ENCODE measurements around the gene BTBD17. TPM values are rescaled to one million over a fixed set of nuclear protein-coding genes. Genes with fewer than 3 reads are reported as not detected.
"Not testable (repeated sequence)": the region's sequence is repeated elsewhere in the genome, so short reads cannot be mapped to it uniquely, and the experiment has no call there.

BTBD17 gene, protein sequence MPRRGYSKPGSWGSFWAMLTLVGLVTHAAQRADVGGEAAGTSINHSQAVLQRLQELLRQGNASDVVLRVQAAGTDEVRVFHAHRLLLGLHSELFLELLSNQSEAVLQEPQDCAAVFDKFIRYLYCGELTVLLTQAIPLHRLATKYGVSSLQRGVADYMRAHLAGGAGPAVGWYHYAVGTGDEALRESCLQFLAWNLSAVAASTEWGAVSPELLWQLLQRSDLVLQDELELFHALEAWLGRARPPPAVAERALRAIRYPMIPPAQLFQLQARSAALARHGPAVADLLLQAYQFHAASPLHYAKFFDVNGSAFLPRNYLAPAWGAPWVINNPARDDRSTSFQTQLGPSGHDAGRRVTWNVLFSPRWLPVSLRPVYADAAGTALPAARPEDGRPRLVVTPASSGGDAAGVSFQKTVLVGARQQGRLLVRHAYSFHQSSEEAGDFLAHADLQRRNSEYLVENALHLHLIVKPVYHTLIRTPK
- 6.4 TPM for polyA plus RNA-seq (2013, experiment 1 of 2)
- 6.6 TPM for polyA plus RNA-seq (2013, experiment 2 of 2)

DNA sequence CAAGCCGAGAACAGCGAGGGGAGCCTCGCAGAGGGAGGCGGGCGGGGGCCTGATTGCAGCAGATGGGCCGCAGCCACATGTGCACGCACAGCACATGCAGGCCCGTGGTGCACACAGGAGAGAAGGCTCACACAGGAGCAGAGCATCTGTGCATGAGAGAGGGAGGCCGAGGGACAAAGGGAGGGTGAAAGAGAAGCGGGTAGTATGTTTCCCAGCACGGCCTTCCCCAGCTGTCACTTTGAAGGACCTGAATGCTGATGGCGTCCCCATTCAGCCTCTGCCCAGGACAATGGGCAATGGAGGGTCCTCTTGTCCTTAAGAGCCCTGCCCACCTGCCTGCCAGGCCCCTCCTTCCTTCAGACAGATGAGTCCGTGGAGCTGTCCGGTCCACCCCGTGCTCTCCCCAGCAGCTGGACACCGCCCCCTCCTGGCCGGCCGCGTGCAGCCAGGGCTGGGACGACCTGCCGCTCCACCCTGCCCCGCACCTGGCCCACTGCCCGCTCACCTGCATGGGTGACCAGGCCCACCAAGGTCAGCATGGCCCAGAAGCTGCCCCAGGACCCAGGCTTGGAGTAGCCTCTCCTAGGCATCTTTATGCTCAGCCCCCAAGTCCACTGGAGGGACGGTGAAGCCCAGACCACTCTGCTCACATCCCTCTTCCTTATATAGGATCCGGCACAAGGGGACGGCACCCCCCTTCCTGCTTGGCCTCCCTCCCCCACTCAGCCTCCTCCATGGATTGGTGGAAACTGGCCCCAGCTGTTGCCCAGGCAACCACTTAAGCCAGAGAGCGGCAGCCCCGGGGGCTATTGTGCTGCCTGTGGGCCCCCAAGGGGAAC lies at the start of gene BTBD17:
BTBD17 (minus strand) TSS at position 639 of the 839 bp plus-strand sequence; CDS start at position 590, 49 bp downstream.
- H3K36me3 ChIP-seq (ENCODE audit: insufficient read depth, low read length), result no peaks in the 10 kb centered on the region
- peak within 1 kb of the TSS; percentile 47 for H3K4me3 ChIP-seq (ENCODE audit: low read length)
- no peaks in the 10 kb centered on the region for H3K9me3 ChIP-seq (ENCODE audit: insufficient read depth, low read depth, low read length)
- peaks cover 18% of the 10 kb centered on the region for H3K4me1 ChIP-seq (ENCODE audit: insufficient read depth, low read length)
- 41% methylated on average over 28 of the region's 28 CpGs for WGBS
- peaks cover 26% of the 10 kb centered on the region for H3K27me3 ChIP-seq (ENCODE audit: insufficient read depth, low read length)
- no peak within 1 kb of the TSS for H3K27ac ChIP-seq (ENCODE audit: low read depth, low read length)
- H3K9ac ChIP-seq (ENCODE audit: low read depth, low read length), result 0 out of 2 replicates have a peak within 1 kb of the TSS, but pooled peaks have one; percentile 35

DNA sequence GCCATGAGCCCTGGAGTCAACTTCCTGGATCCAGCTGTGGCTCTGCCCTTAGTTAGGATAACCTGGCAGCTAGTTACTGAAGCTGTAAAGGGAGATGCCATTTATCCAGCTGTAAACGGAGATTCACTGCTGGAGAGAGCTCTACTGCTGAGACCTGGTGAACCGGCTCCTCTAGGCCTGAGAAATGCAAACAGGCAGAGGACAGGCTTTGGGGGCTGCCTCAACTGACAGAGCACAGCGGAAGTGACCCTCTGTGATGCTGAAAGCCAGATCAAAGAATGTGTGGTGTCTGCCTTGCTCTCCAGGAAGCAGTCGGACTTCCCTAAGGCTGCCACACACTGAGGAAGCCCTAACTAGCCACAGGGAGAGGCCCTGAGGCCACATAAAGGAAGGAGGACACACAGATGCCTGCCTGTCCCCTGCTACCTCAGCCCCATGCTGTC lies 48.4 kb upstream of the BTBD17 start:
- no peak overlapping the region for H3K4me3 ChIP-seq (ENCODE audit: low read length)

DNA sequence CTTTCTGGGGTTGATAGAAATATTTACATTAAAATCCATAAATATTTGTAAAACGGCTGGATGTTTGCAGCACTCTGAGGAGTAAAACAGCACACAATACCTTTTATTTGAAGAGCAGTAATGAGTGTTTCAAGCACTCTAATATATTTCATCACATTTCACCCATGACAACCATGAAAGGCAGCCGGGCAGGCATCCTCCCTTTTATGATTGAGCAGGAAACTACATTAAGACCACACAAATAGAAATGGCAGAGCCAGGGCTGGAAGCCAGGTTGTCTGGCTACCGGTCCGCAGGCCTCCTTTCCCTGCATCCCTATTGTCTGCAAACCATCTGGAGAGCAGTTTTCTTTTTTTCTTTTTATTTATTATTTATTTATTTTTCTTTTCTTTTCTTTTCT lies 47.1 kb upstream of the BTBD17 start:
- 92% methylated on average over 4 of the region's 4 CpGs for WGBS
- Histone ChIP-seq H3K27me3 (ENCODE audit: insufficient read depth, low read length) (no peaks in the 10 kb centered on the region), H3K9ac (ENCODE audit: low read depth, low read length) (no peak overlapping the region), H3K27ac (ENCODE audit: low read depth, low read length) (no peak overlapping the region), H3K4me1 (ENCODE audit: insufficient read depth, low read length) (peaks cover 12% of the 10 kb centered on the region), H3K9me3 (ENCODE audit: insufficient read depth, low read depth, low read length) (no peaks in the 10 kb centered on the region), H3K36me3 (ENCODE audit: insufficient read depth, low read length) (no peaks in the 10 kb centered on the region), H3K4me3 (ENCODE audit: low read length) (no peak overlapping the region)

More for the DNA sequence above, 48.4 kb upstream of the BTBD17 start:
- no peak overlapping the region; the same call in 1 of the 2 replicates for H3K27ac ChIP-seq (ENCODE audit: low read depth, low read length)
- no peak overlapping the region for H3K9ac ChIP-seq (ENCODE audit: low read depth, low read length)
- H3K4me1 ChIP-seq (ENCODE audit: insufficient read depth, low read length), result no peaks in the 10 kb centered on the region; the same call in 1 of the 2 replicates
- WGBS, result 54% methylated on average over 4 of the region's 4 CpGs
- no peaks in the 10 kb centered on the region for H3K36me3 ChIP-seq (ENCODE audit: insufficient read depth, low read length)
- H3K9me3 ChIP-seq (ENCODE audit: insufficient read depth, low read depth, low read length), result no peaks in the 10 kb centered on the region
- H3K27me3 ChIP-seq (ENCODE audit: insufficient read depth, low read length), result no peaks in the 10 kb centered on the region

DNA sequence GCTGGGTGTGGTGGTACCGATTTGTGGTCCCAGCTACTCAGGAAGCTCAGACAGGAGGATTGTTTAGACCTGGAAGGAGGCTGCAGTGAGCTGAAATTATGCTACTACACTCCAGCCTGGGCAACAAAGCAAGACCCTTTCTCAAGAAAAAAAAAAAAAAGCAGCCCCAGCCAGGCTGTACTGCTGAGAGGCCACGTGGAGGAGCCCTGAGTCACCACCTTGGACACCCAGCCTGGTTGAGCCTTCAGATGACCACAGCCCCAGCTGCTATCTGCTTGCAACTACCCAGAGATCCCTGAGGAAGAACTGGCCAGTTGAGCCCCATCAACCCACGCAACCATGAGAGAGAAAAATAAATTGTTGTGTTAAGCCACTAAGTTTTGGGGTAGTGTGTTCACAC lies 46.6 kb upstream of the BTBD17 start:
- Histone ChIP-seq H3K36me3 (ENCODE audit: insufficient read depth, low read length) (no peaks in the 10 kb centered on the region), H3K27ac (ENCODE audit: low read depth, low read length) (no peak overlapping the region), H3K4me1 (ENCODE audit: insufficient read depth, low read length) (peaks cover 17% of the 10 kb centered on the region), H3K9ac (ENCODE audit: low read depth, low read length) (no peak overlapping the region), H3K9me3 (ENCODE audit: insufficient read depth, low read depth, low read length) (no peaks in the 10 kb centered on the region), H3K4me3 (ENCODE audit: low read length) (no peak overlapping the region), H3K27me3 (ENCODE audit: insufficient read depth, low read length) (no peaks in the 10 kb centered on the region)
- 76% methylated on average over 3 of the region's 3 CpGs for WGBS

DNA sequence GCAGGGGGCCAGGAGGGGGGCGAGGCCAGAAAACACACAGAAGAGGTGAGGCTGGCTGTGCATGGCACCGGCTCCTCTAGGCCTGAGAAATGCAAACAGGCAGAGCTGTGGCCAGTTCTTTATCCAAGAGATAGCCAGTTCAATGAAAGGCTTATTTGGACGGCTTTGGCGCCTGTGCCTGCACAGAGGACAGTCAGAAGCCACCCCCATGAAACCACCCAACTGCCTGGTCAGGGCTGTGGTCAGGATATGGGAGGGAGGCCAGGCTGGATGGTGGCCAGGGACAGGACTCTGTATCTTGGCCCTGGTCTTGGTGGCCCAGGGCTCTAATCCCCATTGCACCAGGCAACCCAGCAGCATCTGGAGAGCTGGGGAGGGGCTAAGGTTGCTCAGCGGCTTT lies 45.7 kb upstream of the BTBD17 start:
- no peak overlapping the region for H3K4me3 ChIP-seq (ENCODE audit: low read length)
- no peak overlapping the region for H3K27ac ChIP-seq (ENCODE audit: low read depth, low read length)
- H3K27me3 ChIP-seq (ENCODE audit: insufficient read depth, low read length), result no peaks in the 10 kb centered on the region
- 97% methylated on average over 5 of the region's 5 CpGs for WGBS
- no peaks in the 10 kb centered on the region for H3K36me3 ChIP-seq (ENCODE audit: insufficient read depth, low read length)
- H3K9me3 ChIP-seq (ENCODE audit: insufficient read depth, low read depth, low read length), result no peaks in the 10 kb centered on the region
- peaks cover 17% of the 10 kb centered on the region for H3K4me1 ChIP-seq (ENCODE audit: insufficient read depth, low read length)
- no peak overlapping the region for H3K9ac ChIP-seq (ENCODE audit: low read depth, low read length)

DNA sequence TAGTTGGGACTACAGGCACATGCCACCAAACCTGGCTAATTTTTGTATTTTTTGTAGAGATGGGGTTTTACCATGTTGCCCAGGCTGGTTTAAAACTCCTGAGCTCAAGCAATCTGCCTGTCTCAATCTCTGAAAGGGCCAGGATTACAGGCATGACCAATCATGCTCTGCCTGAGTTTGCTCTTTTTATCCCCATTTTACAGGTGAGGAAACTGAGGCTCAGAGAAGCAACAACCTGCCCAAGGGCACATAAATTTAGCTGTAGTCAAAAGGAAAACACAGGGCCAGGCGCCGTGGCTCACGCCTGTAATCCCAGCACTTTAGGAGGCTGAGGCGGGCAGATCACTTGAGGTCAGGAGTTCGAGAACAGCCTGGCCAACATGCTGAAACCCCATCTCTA lies 43.6 kb upstream of the BTBD17 start:
- not testable (repeated sequence) for H3K9ac ChIP-seq (ENCODE audit: low read depth, low read length); H3K27me3 ChIP-seq (ENCODE audit: insufficient read depth, low read length); H3K27ac ChIP-seq (ENCODE audit: low read depth, low read length); H3K4me3 ChIP-seq (ENCODE audit: low read length); H3K36me3 ChIP-seq (ENCODE audit: insufficient read depth, low read length); H3K9me3 ChIP-seq (ENCODE audit: insufficient read depth, low read depth, low read length)
- WGBS, result 96% methylated on average over 5 of the region's 5 CpGs
- H3K4me1 ChIP-seq (ENCODE audit: insufficient read depth, low read length), result peaks cover 17% of the 10 kb centered on the region

DNA sequence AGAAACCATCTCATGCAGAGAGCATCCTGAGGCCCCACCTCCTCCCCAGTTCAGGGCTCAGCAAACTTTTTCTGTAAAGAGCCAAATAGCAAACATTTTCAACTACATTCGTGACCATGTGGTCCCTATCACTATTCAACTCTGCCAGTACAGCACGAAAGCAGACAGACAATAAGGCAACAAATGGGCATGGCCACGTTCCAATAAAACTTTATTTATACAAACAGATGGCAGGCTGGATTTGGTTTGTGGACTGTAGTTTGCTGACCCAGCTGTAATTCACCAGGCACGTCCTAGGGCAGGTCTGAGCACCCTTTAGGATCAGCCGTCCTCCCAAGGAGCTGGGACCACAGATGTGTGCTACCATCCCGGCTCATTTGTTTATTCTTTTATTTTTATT lies 43.1 kb upstream of the BTBD17 start:
- Histone ChIP-seq H3K36me3 (ENCODE audit: insufficient read depth, low read length) (no peaks in the 10 kb centered on the region), H3K27me3 (ENCODE audit: insufficient read depth, low read length) (no peaks in the 10 kb centered on the region), H3K9ac (ENCODE audit: low read depth, low read length) (no peak overlapping the region), H3K4me3 (ENCODE audit: low read length) (peak overlapping the region; percentile 23), H3K4me1 (ENCODE audit: insufficient read depth, low read length) (peaks cover 17% of the 10 kb centered on the region), H3K27ac (ENCODE audit: low read depth, low read length) (no peak overlapping the region), H3K9me3 (ENCODE audit: insufficient read depth, low read depth, low read length) (no peaks in the 10 kb centered on the region)
- WGBS, result 71% methylated on average over 5 of the region's 6 CpGs

DNA sequence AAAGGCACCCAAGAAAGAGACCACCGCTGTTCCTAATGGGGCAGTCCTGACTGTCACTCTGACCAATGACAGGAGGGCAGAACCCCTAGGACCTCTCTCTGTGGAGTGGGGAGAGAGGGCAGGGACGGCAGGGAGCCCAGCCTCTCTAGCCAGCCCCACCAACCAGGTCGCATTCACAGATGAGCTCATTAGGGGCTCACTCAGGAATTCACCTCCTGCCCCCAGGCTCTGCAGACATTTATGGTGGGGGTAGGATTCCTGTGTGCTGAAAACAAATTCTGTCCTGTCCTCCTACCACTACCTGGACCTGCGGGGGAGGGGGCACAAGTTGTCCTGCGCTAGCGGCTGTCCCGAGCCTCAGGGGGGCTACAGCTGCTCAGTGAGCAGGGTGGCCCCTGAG lies 42.5 kb upstream of the BTBD17 start:
- Histone ChIP-seq H3K27me3 (ENCODE audit: insufficient read depth, low read length) (no peaks in the 10 kb centered on the region), H3K4me3 (ENCODE audit: low read length) (peak overlapping the region; percentile 23), H3K36me3 (ENCODE audit: insufficient read depth, low read length) (no peaks in the 10 kb centered on the region), H3K4me1 (ENCODE audit: insufficient read depth, low read length) (peaks cover 17% of the 10 kb centered on the region), H3K9ac (ENCODE audit: low read depth, low read length) (peak overlapping the region; percentile 42; the same call in 1 of the 2 replicates), H3K9me3 (ENCODE audit: insufficient read depth, low read depth, low read length) (no peaks in the 10 kb centered on the region), H3K27ac (ENCODE audit: low read depth, low read length) (peak overlapping the region; percentile 29; the same call in 1 of the 2 replicates)
- 23% methylated on average over 6 of the region's 7 CpGs for WGBS

DNA sequence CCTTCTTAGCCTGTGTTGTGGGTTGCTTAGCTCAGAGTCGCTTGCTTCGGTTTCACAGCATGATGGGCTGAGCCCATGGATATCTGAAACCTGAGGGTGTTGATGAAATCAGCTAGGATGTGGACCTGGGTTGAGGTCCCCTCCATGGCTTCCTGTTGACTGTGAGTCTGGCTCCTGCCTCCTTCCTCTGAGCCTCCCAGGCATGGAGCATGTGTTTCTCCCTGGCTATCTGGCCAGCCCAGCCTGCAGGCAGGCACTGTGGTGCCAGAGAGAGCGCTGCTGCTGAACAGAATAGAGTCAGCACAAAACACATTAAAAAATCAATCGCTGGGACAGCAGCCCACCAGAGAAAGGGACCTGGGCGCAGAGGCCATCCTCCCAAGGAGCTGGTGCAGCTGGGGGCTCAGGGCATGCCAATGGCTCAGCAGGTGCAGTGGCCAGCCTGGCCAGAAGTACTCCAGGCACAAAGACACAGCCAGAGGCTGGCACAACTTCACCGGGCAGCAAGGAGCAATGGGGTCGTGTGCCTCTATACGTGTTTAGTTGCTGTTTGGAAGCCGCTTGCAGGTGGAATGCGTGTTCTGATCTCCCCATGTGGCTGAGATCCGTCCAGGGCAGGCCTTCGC lies 42.0 kb upstream of the BTBD17 start:
- Histone ChIP-seq H3K9ac (ENCODE audit: low read depth, low read length) (no peak overlapping the region), H3K4me3 (ENCODE audit: low read length) (0 out of 2 replicates have a peak overlapping the region, but pooled peaks have one; percentile 23), H3K36me3 (ENCODE audit: insufficient read depth, low read length) (no peaks in the 10 kb centered on the region), H3K9me3 (ENCODE audit: insufficient read depth, low read depth, low read length) (no peaks in the 10 kb centered on the region), H3K27me3 (ENCODE audit: insufficient read depth, low read length) (no peaks in the 10 kb centered on the region), H3K27ac (ENCODE audit: low read depth, low read length) (no peak overlapping the region), H3K4me1 (ENCODE audit: insufficient read depth, low read length) (peaks cover 17% of the 10 kb centered on the region)
- 71% methylated on average over 12 of the region's 12 CpGs for WGBS

DNA sequence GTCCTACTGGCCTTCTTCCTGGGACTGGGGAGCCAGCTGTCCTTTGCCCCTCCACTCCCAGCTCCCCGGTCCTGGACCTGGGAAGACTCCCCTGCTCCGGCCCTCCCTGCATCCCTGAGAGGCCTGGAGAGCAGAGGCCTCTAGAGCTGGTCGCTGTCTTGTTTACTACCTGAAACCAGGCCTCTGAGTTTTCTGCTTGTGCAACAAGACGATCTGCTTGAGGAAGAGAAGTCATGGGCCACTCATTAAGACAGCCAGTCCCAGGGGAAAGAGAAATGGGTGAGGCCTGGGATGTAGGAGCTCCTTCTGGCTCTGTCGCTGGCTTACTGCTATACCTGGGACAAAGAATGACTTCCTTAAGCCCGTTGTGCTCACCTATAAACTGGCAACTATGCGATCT lies 40.4 kb upstream of the BTBD17 start:
- no peak overlapping the region for H3K27ac ChIP-seq (ENCODE audit: low read depth, low read length)
- no peaks in the 10 kb centered on the region for H3K9me3 ChIP-seq (ENCODE audit: insufficient read depth, low read depth, low read length)
- peaks cover 17% of the 10 kb centered on the region for H3K4me1 ChIP-seq (ENCODE audit: insufficient read depth, low read length)
- WGBS, result 92% methylated on average over 7 of the region's 7 CpGs
- H3K36me3 ChIP-seq (ENCODE audit: insufficient read depth, low read length), result no peaks in the 10 kb centered on the region
- no peak overlapping the region for H3K4me3 ChIP-seq (ENCODE audit: low read length)
- H3K27me3 ChIP-seq (ENCODE audit: insufficient read depth, low read length), result no peaks in the 10 kb centered on the region
- H3K9ac ChIP-seq (ENCODE audit: low read depth, low read length), result no peak overlapping the region

Measured in HUES64 (cell line).